GM19395 (cell line): ENCODE measurements around the gene FLT1.
A peak's percentile ranks its signal among the peaks of the same experiment; 100 is the strongest.

Experiments
- ATAC-seq: cut with Tn5 transposase; IDR thresholded peaks from one replicate; pipeline ENCODE4 v1.9.1; 2021; ENCODE audit warnings: mild to moderate bottlenecking, moderate library complexity; ENCODE audit not compliant: unreplicated experiment

Gene FLT1

GRCh38 chr13:28324181-28324789 is 170.6 kb downstream of the FLT1 start:
- no peak for ATAC-seq

- ATAC-seq, result no peak
Observed at GRCh38 chr13:28322256-28322905, 172.5 kb downstream of the FLT1 start.

GRCh38 chr13:28321756-28322155 is 173.2 kb downstream of the FLT1 start:
- no peak for ATAC-seq

GRCh38 chr13:28320884-28321574 is 173.9 kb downstream of the FLT1 start:
- ATAC-seq, result no peak

- ATAC-seq, result no peak
Observed at GRCh38 chr13:28320209-28320608, 174.7 kb downstream of the FLT1 start.

- no peak for ATAC-seq
Observed at GRCh38 chr13:28319528-28319927, 175.4 kb downstream of the FLT1 start.

- ATAC-seq, result no peak
Observed at GRCh38 chr13:28318496-28318895, 176.4 kb downstream of the FLT1 start.

- no peak for ATAC-seq
Observed at GRCh38 chr13:28316836-28317235, 178.1 kb downstream of the FLT1 start.

- no peak for ATAC-seq
Observed at GRCh38 chr13:28316129-28316528, 178.8 kb downstream of the FLT1 start.

- no peak for ATAC-seq
Observed at GRCh38 chr13:28314879-28315278, 180.0 kb downstream of the FLT1 start.

GRCh38 chr13:28313579-28313978 is 181.3 kb downstream of the FLT1 start:
- ATAC-seq, result no peak

- ATAC-seq, result no peak
Observed at GRCh38 chr13:28306325-28306724, 188.6 kb downstream of the FLT1 start.

GRCh38 chr13:28301839-28302238 is 193.1 kb downstream of the FLT1 start:
- ATAC-seq, result no peak

GRCh38 chr13:28299916-28300315 is 195.0 kb downstream of the FLT1 start:
- ATAC-seq, result no peak

- no peak for ATAC-seq
Observed at GRCh38 chr13:28297341-28297740, 197.6 kb downstream of the FLT1 start.

- ATAC-seq, result peak; percentile 79
Observed at GRCh38 chr13:28286263-28286662, 208.7 kb downstream of the FLT1 start.

- no peak for ATAC-seq
Observed at GRCh38 chr13:28283600-28283999, 211.3 kb downstream of the FLT1 start.

GRCh38 chr13:28282451-28282850 is 212.5 kb downstream of the FLT1 start:
- no peak for ATAC-seq

- ATAC-seq, result no peak
Observed at GRCh38 chr13:28273919-28274318, 221.0 kb downstream of the FLT1 start.

- no peak for ATAC-seq
Observed at GRCh38 chr13:28271056-28271840, 223.7 kb downstream of the FLT1 start.

- peak; percentile 98 for ATAC-seq
Observed at GRCh38 chr13:28268800-28269223, 226.1 kb downstream of the FLT1 start.
